SHP77 (cell line): ENCODE measurements around the gene ZNF219.

Source experiments
- DNase-seq, 2 experiments: peaks; one replicate each; lab custom pipeline; 2025; lab: John Stamatoyannopoulos, UW

The ZNF219 gene

GRCh38 chr14:21102521-21103410, 4.3 kb upstream of the ZNF219 start:
- DNase-seq = peak in 1 of 2 experiments; percentile 42

GRCh38 chr14:21101802-21102413, 3.5 kb upstream of the ZNF219 start:
- DNase-seq = no peak

- DNase-seq = no peak
Measured at GRCh38 chr14:21100931-21101330, 2.5 kb upstream of the ZNF219 start, which contains the start of gene TMEM253. TMEM253 (plus strand) TSS chr14:21101066; CDS start chr14:21101344, 278 bp downstream.

GRCh38 chr14:21099596-21099985, 1.1 kb upstream of the ZNF219 start:
- no peak for DNase-seq

GRCh38 chr14:21098892-21099595, 589 bp upstream of the ZNF219 start:
- no peak for DNase-seq

- peak in 1 of 2 experiments; percentile 37 for DNase-seq
Measured at GRCh38 chr14:21097636-21098075, 799 bp downstream of the ZNF219 start.

- DNase-seq = peak in 1 of 2 experiments; percentile 22
Measured at GRCh38 chr14:21096978-21097635, 1.3 kb downstream of the ZNF219 start.

- DNase-seq = no peak
Measured at GRCh38 chr14:21096438-21096837, 2.0 kb downstream of the ZNF219 start.

GRCh38 chr14:21095430-21096205, 2.8 kb downstream of the ZNF219 start:
- DNase-seq = peak; percentile 55 to 63

- peak; percentile 73 to 84 for DNase-seq
Measured at GRCh38 chr14:21093769-21094681, 4.4 kb downstream of the ZNF219 start.

- DNase-seq = no peak
Measured at GRCh38 chr14:21093018-21093417, 5.4 kb downstream of the ZNF219 start.

GRCh38 chr14:21092273-21093011, 6.0 kb downstream of the ZNF219 start:
- DNase-seq = peak; percentile 43 to 78

- no peak for DNase-seq
Measured at GRCh38 chr14:21091821-21092272, 6.6 kb downstream of the ZNF219 start.

GRCh38 chr14:21090940-21091663, 7.4 kb downstream of the ZNF219 start:
- no peak for DNase-seq

- peak in 1 of 2 experiments; percentile 24 for DNase-seq
Measured at GRCh38 chr14:21090194-21090939, 8.1 kb downstream of the ZNF219 start.

- no peak for DNase-seq
Measured at GRCh38 chr14:21089877-21090193, 8.6 kb downstream of the ZNF219 start.

GRCh38 chr14:21089271-21089670, 9.2 kb downstream of the ZNF219 start:
- no peak for DNase-seq

- DNase-seq = no peak
Measured at GRCh38 chr14:21088687-21089086, 9.8 kb downstream of the ZNF219 start.
